Keratinocyte (primary cell): Measurements from ENCODE around the gene GJB6.

ENCODE experiments used
- CTCF ChIP-seq, 3 experiments: IDR thresholded peaks in 1 of 3; conservative IDR thresholded peaks in 1 of 3; optimal IDR thresholded peaks in 1 of 3; 2 replicates in 2 of 3; 3 replicates in 1 of 3; pipeline versions ENCODE3 to v1.5.1; 2011; ENCODE audit warnings: low read length in 3 of 3, mild to moderate bottlenecking in 3 of 3, moderate library complexity in 2 of 3, control low read depth in 1 of 3, inconsistent platforms in 1 of 3; ENCODE audit not compliant: insufficient read depth in 2 of 3; ENCODE audit errors: extremely low read depth in 1 of 3
- EZH2 ChIP-seq: IDR thresholded peaks from one replicate; pipeline ENCODE4 v1.6.1; 2012; ENCODE audit warnings: inconsistent platforms, mild to moderate bottlenecking, low read length, moderate library complexity

- TF ChIP-seq CTCF (optimal IDR thresholded peaks at IDR 0.05 in 1 of 3, IDR thresholded peaks at IDR 0.05 in 1 of 3, conservative IDR thresholded peaks at IDR 0.05 in 1 of 3; ENCODE audit: extremely low read depth in 1 of 3, insufficient read depth in 2 of 3, low read length in 3 of 3) (no peak), EZH2 (no peak)
Measured at GRCh38 chr13:20247963-20248362, 15.8 kb upstream of the GJB6 start.
